Stimulated activated CD4-positive, alpha-beta T cell treated with anti-CD3 and anti-CD28 coated beads, Interleukin-12 subunit alpha, Interleukin-12 subunit beta, amount 100 ng/mL, for 4 hours (primary cell): Measurements from ENCODE around the gene SEC14L5.

Experiments used
- DNase-seq: peaks from one replicate; pipeline ENCODE4 v3.0.0-alpha.2; 2020

SEC14L5 gene

DNA sequence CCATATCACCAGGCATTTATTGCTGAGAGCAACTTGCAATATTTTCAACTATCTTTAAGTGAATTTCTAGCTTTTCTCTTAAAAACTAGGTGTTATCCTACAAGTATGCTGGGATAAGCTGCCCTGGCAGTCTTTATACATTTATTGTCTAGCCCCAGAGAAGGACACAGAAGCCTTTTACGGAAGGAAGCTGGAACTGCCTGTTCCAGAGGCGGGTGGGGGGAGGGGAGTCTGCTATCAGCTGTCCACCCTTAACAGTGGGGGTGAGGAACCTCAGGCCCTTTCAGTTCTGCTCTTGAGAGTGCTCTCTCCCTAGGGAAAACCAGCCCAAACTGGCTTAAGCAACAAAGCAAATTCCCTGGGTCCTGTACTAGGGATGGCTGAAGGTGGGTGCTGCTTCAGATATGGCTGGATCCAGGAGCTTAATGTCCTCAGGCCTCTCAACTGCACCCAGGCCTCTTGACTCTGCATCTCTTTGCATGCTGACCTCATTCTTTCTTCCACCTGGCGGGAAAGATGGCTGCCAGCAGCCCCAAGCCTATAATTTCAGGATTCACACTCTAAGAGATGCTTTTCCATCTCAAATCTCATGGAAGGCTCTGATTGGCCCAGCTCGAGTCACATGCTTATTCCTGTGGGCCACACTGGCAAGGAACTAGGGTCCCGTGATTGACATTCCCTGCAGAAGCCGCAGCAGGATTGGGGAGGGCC, 59.0 kb downstream of the SEC14L5 start:
- no peak for DNase-seq

GRCh38 chr16:5017678-5017969, 59.5 kb downstream of the SEC14L5 start:
- DNase-seq: no peak

GRCh38 chr16:5018793-5019192, 60.7 kb downstream of the SEC14L5 start:
- no peak for DNase-seq

DNA sequence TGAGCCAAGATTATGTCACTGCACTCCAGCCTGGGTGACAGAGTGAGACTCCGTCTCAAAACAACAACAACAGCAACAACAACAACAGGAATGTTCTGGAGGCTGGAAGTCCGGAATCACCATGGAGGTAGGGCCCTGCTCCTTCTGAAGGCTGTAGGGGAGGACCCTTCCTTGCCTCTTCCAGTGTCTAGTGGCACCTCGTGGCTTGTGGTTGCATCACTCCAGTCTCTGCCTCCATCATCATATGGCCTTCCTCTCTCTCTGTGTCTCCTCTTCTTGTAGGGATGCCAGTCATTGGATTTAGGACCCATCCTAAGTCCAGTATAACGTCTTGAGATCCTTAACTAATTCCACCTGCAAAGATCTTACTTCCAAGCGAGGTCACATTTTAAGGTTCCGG, 61.6 kb downstream of the SEC14L5 start:
- DNase-seq: no peak

DNA sequence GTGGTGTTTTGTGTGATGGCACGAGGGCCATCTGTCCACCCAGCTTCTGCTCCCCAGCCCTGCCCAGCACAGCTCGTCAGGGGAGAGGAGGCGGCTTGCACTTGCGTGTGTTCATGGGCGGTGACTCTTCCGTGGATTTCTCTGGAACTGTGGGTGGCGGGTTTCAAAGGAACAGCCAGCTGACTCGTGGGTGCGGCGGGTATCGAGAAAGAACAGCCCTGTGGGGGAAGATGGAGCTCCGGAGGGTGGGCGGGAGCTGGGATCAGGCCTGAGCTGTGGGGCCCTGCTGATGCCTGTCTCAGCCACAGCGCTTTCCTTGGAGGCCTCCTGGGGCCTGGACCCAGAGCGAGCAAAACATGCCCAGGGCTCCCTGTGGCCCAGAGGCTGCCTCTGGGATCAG, 62.4 kb downstream of the SEC14L5 start:
- no peak for DNase-seq

GRCh38 chr16:5022521-5022920, 64.4 kb downstream of the SEC14L5 start:
- DNase-seq: no peak

GRCh38 chr16:5024632-5025031, 66.5 kb downstream of the SEC14L5 start:
- no peak for DNase-seq

DNA sequence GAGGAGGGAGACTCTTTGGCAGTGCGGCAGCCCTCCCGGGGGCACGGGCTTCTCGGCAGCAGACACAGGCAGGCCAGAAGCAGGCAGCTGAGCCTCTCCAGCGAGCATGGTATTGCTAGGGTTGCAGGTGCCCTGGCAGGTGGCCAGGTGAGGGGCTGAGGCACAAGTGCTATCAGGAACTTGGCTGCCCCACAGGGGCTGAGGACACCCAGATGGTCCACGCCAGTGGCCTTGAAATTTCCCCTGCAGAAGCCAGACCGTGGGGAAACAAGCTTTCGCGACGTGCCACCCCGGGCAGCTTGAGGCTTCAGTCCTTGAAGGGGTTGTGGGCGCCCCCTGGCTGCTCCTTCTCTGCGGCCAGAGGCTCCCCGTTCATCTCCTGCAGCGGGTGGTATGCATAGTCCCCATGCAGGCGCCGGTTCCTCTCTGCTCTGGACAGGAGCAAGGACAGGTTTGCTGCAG, 67.1 kb downstream of the SEC14L5 start:
- peak; percentile 2 for DNase-seq

DNA sequence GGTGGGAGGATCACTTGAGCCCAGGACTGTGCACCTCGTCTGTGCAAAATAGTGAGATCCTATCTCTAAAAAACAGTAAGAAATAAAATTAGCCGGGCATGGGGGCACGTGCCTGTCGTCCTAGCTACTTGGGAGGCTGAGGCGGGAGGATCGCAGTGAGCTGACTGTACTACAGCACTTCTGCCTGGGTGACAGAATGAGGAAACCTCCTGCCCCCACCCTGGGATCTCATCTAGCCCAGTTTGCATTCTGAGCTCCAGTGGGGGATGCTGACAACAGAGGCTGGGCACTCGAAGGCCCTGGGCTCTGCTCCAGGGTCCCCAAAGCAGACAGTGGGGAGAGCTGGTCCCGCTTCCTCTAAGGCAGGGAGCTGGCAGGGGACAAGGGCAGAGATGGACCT, 68.5 kb downstream of the SEC14L5 start:
- DNase-seq: no peak

GRCh38 chr16:5027086-5027485, 69.0 kb downstream of the SEC14L5 start:
- no peak for DNase-seq

GRCh38 chr16:5027575-5028235, 69.6 kb downstream of the SEC14L5 start:
- DNase-seq: no peak

DNA sequence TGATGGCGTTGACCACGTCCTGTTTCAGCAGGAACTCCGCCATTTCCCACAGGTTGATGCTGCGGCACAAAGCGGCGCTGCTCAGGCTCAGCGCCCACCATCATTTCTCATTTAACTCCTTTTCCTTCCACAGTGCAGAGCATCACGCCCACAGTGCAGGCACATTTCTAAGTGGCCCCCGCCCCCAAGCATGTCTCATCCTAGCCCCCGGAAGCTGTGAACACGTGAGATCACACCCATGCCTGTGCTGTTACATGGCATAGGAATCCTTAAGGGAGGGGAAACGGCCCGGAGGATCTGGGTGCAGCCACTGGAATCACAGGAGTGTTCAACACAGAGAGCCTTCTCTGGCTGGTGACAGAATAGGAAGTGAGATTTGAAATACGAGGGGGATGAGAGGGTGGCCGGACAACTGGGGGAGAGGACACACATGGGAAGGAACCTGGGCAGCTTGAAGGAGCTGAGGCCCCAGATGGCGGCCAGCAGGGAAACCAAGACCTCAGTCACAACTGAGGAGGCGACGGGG, 70.9 kb downstream of the SEC14L5 start:
- DNase-seq: no peak

GRCh38 chr16:5030251-5030870, 72.2 kb downstream of the SEC14L5 start:
- DNase-seq: no peak

DNA sequence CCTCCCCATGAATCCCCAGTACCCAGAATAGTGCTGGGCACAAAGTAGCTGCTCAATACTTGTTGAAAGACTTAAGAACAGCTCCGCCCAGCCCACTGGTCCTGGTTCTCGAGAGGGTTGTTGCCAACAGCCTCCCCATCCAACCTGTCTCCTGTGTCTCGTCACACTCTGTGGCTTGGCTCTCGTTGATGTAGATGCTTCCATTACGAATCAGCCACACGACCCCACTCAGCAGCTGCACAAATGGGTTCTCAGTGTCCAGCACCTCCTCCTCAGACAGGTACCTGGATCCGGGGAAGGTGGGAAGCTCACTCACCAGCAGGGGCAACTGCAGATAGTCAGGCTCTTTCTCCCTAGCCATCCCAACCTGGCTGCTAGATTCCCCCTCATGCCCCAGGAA, 73.5 kb downstream of the SEC14L5 start:
- DNase-seq: no peak

- no peak for DNase-seq
Observed at GRCh38 chr16:5032748-5033167, 74.6 kb downstream of the SEC14L5 start.

- DNase-seq: peak; percentile 81
Observed at GRCh38 chr16:5033256-5034166, 75.4 kb downstream of the SEC14L5 start, which contains the start of gene NAGPA. Gene NAGPA (minus strand): TSS chr16:5033935. CDS start chr16:5033914, 21 bp downstream.

GRCh38 chr16:5034167-5034523, 76.0 kb downstream of the SEC14L5 start:
- DNase-seq: no peak

- no peak for DNase-seq
Observed at GRCh38 chr16:5035909-5036227, 77.7 kb downstream of the SEC14L5 start.

GRCh38 chr16:5036228-5037156, 78.4 kb downstream of the SEC14L5 start:
- DNase-seq: no peak

DNA sequence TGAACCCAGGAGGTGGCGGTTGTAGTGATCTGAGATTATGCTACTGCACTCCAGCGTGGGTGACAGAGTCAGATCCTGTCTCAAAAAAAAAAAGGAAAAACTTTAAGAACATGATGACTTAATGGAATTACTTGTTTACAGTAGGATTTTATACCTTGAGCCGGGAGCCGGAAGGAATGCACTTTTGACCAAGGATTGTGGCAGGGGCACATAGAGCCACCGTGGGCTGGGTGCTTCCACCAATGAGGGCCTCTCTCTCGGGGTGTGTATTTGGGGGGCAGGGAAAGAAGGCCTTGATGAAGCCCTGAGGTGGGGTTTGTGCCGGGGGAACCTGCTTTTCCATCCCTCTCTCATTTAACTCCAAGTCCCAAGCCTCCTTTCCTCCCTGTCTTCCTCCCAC, 82.3 kb downstream of the SEC14L5 start:
- no peak for DNase-seq

DNA sequence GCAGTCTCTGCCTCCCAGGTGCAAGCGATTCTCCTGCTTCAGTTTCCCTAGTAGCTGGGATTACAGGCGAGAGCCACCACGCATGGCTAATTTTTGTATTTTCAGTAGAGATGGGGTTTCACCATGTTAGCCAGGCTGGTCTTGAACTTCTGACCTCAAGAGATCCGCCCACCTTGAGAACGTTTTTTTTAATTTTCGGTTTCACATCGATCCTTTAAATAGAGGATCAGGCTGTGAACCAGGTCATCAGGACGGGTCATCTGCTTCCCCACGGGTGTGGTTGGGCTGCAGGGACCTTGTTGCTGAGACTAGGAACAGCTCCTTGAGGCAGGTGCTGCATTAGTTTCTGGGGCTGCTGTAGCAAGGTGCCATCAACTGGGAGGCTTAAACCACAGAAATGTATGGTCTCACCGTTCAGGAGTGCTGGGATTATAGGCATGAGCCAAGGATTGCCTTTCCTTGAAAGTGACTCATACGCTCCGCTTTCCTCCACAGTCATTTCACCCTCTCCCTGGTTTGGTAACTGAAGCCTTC, 83.5 kb downstream of the SEC14L5 start:
- DNase-seq: no peak
